NCI-H82 treated with DMSO at 0.1 percent for 48 hours (cell line): ENCODE data around the gene SDCCAG8.

Source experiments
- DNase-seq: peaks from one replicate; lab custom pipeline; 2025; ENCODE audit not compliant: unreplicated experiment; lab: John Stamatoyannopoulos, UW

SDCCAG8 gene

DNA sequence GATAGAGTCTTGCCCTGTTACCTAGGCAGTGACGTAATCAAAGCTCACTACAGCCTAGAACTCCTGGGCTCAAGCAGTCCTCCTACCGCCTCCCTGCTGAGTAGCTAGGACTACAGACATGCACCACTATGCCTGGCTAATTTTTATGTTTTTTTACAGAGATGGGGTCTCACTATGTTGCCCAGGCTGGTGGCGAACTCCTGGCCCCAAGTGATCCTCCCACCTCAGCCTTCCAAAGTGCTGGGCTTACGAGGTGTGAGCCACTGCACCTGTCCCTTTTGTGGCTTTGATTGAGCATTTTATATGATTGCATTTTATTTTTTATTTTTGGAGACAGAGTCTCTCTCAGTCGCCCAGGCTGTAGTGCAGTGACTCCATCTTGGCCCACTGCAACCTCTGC lies 25.8 kb downstream of the SDCCAG8 start:
- DNase-seq: no peak

DNA sequence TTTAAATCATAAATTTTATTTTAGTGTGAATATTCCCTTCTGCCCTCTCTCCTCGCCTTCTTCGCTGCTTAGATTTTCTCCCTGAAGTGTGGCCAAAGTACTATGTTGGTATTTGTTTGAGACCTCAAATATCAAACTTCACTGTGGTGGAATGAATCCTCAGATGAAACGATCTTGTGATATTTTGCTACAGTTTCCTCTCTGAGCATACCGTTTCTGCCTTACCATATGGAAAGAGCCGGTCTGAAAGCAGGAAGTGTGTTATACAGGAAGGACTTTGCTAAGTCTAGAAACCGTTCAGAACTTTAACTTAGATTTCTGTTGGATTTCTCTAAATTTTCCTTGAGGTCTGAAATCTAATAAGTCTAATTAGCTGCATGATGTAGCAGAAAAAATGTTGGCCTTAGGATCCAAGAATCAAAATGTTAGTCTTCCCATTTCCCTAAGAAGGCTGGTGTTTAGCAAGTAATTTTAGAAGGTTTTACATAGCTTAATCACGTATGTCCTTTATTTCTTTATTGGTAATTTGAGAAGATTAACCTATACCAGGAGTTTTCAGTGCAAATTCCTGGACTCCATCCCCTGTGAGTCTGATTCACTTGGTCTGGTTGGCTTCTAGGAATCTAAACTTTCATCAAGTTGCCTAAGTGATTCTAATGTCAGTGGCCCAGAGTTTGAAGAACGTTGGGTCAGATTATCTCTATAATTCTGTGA lies 30.7 kb downstream of the SDCCAG8 start:
- no peak for DNase-seq

DNA sequence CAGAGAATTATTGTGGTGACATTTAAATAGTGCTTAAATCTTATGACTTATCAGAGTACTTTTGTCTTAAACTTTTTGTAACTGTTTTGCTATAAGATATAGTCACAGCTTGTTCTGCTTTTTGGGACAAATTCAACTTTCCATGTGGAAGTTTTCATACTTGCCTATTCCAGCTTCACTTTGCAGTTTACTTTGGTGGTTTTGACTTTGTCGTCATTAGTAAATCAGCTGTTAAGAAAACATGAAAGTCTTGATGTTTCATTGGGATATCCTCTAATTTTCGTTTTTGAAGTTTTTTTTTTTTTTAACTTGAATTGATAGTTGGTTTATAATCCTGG lies 31.3 kb downstream of the SDCCAG8 start:
- DNase-seq: no peak

DNA sequence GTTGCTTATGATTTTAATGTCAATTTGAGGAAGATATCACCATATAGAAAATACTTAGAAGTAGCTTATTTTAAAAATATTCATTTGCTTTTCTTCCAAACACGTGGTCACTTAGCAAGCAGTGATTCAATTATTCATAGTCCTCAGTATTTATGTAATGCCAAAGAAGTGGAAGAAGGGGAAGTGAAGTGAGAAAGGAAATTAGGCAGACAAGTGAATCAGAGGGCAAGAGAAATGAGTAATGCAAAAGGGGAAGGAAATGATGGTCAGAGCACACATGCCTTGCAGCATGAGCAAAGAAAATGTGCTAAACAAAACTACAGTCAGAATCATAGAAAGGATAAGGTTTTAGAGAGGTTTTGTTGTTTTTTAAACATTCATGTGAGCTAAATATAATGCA lies 31.8 kb downstream of the SDCCAG8 start:
- DNase-seq: no peak

DNA sequence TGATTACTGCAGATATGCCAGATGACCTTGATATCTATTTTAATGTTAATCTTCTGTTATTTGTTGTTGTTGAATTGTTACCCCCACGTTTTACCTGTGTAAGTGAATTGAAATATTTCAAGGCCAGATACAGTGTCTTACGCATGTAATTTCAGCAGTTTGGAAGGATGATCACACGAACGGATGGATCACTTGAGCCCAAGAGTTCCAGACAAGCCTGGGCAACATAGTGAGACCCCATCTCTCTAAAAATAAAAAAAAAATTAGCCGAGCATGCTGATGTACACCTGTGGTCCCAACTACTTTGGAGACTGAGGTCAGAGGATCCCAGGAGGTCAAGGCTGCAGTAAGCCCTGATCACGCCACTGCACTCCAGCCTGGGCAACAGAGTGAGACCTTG lies 32.2 kb downstream of the SDCCAG8 start:
- DNase-seq: no peak

DNA sequence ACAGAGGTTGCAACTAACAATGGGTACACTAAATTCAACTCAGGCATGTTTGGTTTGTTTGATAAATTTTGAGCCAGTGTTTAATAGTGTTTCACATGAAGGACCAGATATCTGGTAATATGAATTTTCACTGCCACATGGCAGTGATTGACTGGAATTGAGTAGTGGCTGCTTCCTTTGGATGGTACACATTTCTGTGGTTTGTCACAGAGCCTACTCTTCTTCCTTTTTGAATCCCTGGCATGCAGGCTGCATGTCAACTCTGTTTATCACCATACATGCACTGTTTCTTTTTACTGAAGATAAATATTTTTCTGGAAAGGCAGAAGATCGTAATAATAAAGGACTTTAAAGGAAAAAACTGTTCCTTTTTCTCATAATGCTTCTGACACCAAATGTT lies 35.5 kb downstream of the SDCCAG8 start:
- DNase-seq: no peak

DNA sequence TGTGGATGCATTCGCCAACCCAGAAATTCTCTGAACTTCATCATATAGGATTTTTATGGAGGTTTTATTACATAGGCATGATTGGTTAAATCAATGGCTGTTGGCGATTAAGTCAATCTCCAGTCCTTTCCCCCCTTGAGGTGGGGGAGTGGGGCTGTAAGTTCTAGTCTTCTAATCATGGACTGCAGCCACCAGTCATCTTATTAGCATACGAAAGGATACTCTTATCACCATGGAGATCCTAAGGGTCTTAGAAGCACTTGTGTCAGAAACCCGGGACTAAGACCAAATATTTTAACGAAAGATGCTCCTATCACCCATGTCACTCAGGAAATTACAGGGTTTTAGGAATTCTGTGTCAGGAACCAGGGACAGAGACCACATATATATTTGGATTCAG lies 36.3 kb downstream of the SDCCAG8 start:
- no peak for DNase-seq

DNA sequence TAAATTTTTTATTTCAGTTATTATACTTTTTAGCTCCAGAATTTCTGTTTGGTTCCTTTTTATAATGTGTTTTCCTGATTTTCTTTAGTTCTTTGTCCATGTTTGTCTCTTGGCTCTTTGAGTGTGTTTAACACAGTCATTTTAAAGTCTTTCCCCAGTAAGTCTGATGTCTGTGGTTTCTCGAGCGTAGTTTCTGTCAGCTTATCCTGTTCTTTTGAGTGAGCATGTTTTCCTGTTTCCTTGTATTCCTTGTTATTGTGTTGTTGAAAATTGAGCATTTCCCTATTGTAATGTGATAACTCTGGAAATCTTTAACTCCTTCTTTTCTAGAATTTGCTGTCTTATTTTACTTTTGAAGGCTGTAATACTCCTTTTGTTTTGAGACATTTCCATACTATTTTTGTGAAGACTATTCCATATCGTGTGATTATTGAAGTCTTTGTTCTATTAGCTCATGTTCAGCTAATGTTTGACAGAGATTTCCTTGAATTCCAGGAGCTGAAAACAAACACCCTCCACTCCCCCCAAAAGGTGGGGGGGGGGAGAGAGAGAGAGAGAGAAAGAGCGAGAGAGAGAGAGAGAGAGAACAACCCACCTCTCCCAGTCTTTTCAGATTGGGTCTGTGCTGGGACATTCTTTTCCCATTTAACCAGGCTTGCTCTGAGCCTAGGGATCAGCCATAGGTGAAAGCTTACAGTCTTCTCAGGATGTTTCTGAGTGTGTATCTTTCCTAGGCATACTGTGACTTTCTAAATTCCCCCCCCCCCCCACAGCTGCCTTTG lies 38.3 kb downstream of the SDCCAG8 start:
- DNase-seq: no peak

DNA sequence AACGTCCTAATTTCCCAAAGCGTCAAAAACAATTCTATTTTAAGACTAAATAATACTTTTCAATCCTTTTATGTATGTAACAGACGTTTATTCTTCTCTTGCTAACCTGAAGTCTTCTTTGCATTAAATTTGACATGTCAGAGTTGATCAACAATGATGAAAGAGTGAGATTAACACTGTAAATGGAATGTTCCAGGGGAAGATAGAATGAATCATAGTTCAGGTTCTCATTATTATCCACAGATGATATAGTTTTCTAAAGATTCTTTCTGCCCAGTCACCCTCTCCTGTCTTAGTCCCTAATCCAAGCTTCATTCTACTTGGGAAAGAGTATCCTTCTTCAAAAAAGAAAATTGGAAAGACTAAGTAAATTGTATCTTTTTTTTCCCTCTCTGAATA lies 38.9 kb downstream of the SDCCAG8 start:
- no peak for DNase-seq

DNA sequence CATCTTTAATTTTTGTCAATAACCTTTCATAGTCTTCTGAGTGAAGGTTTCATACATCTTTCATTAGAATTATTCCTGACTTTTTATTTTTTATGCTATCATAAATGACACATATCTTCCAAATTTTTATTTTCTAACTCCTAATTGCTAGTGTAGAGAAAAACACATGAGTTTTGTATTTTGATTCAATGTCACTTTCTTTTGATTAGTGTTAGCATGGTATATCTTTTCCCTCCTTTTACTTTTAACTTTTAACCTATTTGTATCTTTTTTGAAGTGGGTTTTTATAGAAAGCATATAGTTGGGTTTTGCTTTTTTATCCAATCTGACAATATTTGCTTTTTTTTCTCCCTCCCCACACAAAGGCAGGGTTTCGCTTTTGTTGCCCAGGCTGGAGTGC lies 43.2 kb downstream of the SDCCAG8 start:
- no peak for DNase-seq

DNA sequence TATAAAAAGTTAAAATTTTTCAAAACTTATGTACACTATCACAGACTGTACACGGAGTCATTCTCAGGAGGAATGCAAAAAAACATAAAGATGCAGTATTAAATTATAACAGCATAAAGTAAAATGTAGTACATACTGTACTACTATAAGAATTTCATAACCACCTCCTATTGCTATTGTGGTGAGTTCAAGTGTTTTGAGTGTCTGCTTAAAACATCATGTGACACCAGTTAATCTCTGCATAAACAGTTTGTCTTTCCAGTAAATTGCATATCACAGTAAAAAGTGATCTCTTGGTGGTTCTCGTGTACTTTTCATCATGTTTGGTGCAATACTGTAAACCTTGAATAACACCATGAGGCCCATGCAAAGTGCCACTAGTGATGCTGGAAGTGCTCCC lies 45.2 kb downstream of the SDCCAG8 start:
- DNase-seq: no peak

DNA sequence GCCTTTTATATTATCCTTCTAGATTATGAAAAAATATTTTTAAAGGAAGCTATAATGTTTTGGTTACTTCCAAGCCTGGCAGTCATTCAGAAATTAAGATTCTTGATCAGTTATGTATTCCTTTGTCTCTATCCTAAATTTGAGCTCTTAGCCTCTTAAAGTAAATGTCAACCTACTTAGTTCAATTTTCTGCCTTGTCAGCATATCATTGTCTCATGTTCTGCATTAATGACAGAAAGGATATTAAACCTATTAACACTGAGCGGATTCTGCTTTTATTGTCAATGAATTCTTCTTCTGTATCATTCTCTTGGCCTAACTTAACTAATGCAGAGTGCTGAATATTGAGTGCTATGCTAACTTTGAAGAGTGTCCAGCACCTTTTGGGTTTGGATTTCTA lies 56.0 kb downstream of the SDCCAG8 start:
- DNase-seq: no peak

DNA sequence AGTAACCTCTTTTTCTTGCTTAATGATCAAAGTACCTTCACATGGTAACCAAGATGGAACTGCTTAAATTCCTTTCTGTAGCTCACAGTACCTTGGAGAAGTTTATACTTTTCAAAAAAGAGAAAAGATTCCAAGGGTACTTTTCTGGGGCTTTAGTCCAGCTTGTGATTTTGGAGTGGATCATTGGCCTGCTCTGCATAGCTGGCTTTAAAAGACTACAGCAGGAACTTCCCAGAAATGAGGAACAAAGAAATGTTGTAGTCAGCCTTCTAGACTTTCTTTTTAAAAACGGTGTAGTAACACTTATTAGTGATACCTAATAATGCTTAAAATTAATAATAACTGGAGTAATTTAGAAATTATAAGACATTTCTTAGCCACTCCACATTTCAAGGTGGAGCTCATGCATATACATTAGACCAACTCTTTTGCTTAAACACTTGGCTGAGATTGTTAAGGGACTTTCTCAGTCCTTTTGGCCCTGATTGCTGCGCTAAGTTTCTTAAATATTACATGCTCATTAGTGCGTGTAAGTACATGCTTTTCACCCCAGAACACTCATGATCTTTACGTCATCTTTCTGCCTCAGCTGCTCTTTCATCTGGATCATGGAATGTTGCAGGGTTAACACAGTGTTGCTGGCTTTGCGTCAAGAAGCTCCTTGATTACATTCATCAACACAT lies 57.3 kb downstream of the SDCCAG8 start:
- DNase-seq: no peak

DNA sequence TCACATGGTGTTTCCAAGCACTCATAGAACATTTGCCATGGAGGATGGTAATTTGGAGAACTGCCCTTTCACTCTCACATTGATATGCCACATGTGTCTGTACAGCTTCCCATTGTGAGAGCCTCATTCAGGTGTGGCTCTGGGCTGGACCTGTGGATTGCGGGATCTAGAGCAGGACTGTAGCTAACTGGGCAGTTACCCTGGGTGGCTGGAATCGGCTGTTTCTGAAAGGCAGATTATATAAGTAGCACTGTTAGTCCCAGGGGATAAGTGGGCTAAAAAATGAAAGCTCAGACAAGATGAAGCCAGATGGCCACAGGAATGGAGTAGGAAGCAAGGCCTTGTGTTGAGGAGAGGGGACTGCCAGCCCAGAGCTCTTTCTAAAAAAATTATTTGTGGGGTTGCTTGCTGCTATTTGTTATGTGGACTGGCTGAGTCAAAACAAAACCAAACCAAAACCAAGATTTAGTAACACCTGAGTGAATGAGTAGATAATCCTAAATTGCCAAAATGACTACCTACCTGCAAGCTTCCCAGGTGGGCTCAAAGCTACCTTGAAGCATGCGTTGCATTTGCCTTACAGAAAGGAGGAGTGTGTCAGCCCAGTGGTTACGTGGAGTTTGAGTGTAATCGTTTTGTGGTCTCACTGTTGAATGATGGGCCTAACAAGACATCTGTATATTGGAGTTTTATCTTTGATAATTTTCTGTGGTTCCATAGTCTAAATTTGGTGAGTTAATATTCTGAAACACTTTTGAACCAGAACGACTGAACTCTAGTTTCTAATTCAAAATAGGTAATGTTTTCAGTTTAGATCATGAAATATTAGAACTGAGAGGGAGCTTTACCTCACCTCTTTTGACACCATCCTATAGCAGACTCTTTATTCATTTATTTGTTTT lies 58.0 kb downstream of the SDCCAG8 start:
- peak; percentile 27 for DNase-seq

DNA sequence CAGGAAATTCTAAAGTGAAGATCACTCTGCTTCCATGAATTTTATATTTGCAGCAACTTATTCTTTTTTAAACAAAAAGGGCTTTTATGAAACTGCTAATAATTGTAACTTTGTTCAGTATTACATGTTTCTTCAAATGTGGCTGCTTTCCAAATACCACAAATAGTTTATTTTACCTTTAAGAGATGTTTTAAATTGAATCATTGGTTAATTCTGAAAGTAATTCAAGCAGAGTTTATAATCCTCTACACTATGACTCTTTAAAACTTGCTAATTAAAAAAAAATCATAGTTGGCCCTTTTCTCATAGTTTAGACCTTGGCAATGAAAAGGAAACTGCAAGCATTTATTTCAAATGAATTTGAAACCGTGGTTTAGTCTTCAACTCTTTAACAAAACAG lies 59.6 kb downstream of the SDCCAG8 start:
- DNase-seq: no peak

DNA sequence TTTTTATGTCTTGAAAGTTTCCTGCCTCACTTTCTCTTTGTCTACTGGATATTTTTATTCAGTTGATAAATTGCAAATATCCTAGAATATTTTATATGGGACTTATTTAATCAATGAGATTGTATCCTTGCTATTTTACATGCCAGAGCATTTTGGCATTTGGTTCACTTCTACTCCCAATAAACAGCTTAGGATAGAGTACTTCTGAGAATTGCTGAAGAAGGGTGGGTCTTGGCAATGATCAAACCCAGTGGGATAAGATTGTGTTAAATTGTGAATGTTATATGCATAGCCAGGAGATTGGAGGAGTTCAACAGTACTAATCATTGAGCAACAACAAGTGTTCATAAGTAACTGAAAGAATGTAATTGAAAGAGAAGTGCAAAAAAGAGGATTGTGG lies 60.1 kb downstream of the SDCCAG8 start:
- DNase-seq: no peak

DNA sequence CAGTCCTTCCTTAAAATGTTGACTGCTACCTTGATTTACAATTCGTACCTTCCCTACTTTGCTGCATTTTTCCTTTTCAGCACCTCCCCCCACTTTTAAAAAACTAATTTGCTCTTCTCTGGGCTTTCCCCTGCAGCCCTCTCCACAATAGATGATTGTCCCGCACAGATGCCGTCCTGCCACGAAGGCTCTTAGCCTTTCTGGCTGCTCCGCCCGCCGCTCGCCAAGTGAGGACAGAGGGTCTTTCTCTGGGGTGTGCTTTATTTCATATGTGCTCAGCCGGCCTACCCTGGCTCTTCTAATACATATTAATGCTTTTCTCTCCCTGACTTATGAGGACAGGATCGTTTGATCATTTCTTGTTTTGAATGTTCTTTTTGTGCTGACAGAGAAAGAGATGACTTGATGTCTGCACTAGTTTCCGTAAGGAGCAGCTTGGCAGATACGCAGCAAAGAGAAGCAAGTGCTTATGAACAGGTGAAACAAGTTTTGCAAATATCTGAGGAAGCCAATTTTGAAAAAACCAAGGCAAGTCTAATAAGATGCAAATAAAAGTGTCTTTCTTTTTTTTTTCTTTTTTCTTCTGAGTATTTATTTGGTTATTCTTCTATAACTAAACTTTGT lies 60.6 kb downstream of the SDCCAG8 start:
- DNase-seq: no peak

DNA sequence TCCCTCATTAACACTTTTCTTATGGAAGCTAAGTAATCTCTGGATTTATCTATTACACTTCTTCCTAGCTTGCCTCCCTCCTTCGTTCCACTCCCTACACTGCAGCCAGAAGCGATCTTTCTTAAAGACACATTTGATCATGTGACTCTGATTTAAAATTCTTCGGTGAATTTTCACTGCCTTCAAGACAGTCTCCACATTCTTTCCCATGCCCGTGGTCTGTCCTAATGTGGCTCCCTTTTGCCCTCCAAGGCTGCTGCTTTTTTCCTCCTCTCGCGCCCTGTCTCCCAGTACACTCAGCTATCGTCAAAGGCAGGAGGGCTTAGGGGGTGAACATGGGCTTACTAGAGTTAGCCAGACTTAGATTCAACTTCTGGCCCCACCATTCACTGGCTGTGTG lies 64.4 kb downstream of the SDCCAG8 start:
- DNase-seq: no peak

DNA sequence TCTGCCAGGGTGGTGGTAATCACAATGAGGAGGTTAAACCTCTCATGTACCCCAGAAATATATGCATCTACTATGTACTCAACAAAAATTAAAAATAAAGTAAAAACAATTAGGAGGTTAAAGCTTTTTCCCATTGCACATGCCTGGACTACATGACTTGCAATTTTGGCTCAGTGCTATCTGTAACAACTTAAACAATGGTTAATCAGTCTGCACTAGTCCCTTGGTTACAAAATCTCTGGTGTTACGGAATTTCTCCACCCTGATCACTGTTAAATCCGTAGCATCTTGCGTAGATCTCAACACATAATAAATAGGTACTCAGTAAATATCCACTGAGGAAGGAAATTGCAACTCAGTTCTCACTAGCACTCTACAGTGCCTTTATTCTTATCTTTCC lies 66.5 kb downstream of the SDCCAG8 start:
- DNase-seq: no peak

DNA sequence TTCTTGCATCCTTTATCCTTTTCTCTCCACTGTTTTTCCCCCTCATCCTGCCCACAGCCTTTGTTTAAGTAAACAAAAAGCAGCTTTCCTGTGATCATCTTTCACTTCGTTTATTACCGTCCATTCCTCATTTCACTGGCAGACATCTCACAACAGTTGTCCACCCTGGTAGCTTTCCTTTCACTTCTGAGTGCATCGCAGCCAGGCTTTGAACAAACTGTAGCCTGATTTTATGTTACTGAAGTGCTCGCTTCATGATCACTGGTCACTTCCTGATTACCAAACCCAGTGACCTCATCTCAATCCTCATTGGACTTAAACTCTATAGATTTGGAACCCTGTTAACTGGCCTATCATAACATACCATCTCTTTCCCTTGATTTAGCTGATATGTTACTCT lies 67.7 kb downstream of the SDCCAG8 start:
- DNase-seq: no peak
